HL-60/S4 (cell line): Measurements from ENCODE around the gene CPSF4.
"Not testable (repeated sequence)": the region's sequence is repeated elsewhere in the genome, so short reads cannot be mapped to it uniquely, and the experiment has no call there.

Experiments
- in situ Hi-C: fragments of 300-500 bp; cut with MboI; formaldehyde crosslinking; loops from 2 replicates; pipeline ENCODE4 v1.14.3; 2022; ENCODE audit warnings: low sequenced_read_pairs

CPSF4 gene

DNA sequence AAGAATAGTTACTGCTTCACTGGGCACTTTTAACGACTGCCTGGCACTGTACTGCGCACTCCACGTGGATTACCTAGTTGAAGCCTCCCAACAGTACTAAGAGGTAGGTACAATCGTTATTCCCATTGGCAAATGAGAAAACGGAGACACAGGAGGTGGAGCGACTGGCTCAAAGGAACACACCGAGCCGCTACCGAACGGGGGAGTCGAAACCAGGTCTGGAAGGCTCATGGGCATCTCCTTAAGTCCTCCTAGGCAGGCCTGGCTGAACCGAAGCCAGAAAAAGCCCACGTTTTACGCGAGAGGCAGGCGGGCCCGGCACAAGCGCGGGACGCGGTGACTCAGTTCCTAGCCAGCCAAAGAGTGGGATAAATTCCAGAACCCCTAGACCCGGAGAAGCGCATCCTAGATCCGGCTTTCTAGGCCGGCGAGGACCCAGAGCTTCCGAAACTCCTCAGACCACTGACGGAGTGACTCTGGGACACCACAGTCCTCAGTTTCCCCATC is 30.8 kb upstream of the CPSF4 start:
- in situ Hi-C loops, result no loop called here

GRCh38 chr7:99408379-99409191 is 30.2 kb upstream of the CPSF4 start, which contains the start of the genes BUD31 and PDAP1:
Gene BUD31, plus strand, starts transcription at chr7:99408969. Its CDS starts 2,124 bp downstream, at chr7:99411093.
Gene PDAP1, minus strand, starts transcription at chr7:99408597. Its CDS starts 49 bp downstream, at chr7:99408548.
- in situ Hi-C loops, result no loop called here

GRCh38 chr7:99409192-99409572 is 29.6 kb upstream of the CPSF4 start:
- in situ Hi-C loops, result no loop called here

DNA sequence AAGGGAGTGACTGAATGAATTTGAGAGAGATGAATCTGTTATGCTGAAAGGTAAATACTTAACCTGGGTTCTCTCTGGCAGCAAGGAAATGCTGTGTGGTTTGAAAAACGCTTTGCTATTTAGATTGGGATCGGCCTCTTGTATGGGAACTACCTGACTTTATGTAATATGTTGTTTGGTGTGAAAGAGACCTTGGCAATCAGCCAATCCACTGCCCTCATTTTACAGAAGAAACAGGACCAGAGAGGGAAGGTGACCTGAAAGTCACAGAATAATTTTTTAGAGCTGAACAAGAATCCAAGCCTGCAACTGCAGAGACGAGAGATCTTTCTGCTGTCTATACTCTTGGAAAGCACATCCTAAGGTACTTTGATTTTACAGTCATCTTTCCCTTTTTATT is 28.9 kb upstream of the CPSF4 start:
- in situ Hi-C loops, result no loop called here

GRCh38 chr7:99410635-99411034 is 28.1 kb upstream of the CPSF4 start:
- in situ Hi-C loops, result no loop called here

GRCh38 chr7:99415513-99416127 is 23.1 kb upstream of the CPSF4 start:
- in situ Hi-C loops, result not testable (repeated sequence)

DNA sequence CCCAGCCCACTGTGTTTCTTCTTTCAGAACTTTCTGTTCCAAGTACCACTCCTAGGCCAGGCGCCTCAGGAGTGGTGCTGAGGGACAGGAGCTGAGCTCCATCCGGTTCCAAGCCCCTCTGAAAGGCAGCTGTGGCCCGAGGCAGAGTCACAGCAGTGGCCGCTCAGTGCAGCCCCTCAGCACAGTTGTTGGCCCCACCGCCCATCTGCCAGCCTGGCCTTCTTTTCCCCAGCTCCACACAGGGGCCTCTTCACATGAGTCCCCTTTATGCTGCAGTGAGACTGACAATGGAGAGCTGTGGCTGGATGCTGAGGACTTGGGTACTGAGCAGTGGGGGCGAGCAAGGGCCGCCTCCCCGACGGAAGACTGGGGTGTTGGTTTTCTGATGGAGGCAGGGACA is 20.5 kb upstream of the CPSF4 start:
- in situ Hi-C loops, result no loop called here

DNA sequence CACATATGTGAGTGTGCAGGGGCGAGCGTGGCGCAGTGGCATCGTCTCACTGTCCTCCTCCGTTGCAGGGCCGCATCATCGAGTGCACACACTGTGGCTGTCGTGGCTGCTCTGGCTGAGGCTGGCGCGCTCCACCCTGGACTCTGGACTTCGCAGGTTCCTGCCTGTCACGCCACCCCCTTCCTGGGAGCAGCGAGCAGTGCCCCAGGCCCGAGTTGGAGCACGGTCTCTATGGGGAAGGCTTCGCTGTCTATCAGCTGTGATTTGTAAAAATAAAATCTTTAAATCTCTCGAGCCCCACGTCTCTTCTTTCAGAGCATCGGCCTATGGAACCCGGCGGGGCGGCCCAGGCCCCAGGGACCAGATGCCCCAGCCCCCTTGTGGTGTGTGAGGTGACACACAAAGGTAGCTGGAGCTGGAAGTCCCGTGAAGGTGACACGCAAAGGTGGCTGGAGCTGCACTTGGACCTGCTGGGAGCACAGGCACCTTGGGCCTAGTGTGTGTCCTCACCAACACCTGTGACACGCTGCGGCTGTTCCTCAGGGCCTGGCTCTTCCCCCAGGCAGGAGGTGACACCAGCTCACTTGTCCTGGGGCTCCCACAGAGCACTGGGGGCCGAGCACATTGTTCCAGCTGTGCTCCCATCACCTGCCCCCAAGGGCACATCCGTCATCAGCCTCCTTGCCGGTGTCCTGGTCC is 19.3 kb upstream of the CPSF4 start:
- in situ Hi-C loops, result no loop called here

DNA sequence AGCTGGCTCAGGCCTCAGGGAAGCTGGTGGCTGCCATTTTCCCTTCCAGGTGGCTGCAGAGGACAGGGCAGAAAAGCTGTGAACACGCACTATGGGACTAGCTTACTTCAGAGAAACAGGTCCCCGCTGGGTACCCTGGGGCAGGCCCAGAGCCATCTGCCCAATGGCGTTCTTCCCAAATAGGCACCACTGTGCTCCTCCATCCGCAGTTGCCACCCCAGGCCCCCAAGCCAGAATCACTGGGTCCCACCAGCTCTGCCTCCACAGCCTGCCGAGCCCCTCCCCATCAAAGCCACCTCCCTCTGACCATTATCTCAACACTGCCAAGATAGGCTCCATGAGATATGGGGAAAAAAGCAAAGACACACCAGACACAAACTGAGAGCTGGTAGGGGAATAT is 18.5 kb upstream of the CPSF4 start:
- in situ Hi-C loops, result no loop called here

- in situ Hi-C loops, result no loop called here
Measured at GRCh38 chr7:99420986-99421385, 17.8 kb upstream of the CPSF4 start.

DNA sequence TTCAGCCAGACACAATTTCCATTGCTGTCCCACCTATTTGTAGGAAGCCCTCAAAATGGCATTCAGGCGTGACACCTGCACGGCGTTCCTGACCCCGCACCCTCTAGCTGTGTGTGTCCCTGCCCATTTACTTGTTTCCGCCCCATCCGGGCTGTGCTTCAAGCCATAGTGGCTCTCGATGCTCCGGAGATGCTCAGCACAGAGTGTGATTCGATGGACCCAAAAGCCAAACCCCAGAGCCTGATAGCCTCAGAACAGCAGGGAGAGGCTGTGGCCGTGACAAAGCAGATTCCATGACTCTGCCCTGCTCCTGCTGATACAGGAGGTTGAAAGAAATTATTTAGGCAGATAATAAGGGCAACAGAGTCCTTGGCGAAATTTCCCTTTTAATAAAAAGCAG is 16.6 kb upstream of the CPSF4 start:
- in situ Hi-C loops, result no loop called here

DNA sequence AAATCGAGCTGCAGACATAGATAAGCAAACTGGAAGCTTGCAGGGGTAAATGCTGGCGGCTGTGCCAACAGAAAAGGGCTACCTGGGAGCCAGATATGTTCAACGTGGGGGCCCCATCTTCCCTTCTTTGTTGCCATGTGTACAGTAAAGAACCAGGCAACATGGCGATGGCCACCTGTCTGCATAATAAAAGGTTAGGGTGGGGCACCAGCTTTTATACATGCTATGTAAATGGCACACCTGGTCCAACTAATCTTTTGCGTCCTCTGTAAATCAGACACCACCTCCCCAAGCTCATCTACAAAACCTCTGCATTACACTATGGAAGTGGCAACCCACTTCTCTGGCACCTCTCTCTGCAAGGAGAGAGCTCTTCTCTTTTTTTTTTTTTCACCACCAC is 16.1 kb upstream of the CPSF4 start:
- in situ Hi-C loops, result no loop called here

DNA sequence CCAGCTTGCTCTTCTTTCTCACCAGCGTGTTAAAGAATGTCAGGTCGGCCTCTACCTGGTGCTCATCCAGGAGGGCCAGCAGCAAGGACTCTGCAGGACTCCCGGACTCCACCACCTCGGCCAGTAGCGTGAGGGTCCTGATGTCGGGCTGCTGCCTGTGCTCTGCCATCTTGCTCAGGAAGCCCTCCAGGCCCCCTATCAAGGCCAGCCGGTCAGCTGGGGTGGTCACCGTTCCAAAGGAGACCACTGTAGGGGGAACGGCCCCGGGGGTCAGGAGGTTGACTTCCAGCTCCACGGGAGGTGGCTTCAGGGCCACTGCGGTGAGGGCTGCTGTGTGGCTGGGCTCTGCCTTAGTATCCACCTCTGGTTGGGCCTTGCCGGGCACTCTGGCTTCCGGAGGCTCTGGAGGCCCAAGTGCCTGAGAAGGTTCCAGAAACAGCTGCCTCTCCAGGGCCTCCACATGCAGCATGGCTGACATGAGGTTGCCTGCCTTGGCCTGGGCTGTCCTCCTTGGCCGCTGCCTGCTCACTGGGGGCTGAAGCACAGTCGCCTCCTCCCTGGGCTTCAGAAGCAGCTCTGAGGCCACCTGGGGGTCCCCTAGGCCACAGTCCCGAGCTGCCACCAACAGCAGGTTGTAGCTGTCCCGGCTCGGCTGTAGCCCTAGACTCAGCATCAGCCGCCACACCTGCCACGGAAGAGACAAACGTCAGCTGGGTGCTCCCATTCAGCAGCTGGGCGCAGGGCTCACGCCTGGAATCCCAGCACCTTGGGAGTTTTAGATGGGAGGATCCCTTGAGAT is 13.6 kb upstream of the CPSF4 start:
- in situ Hi-C loops, result no loop called here

DNA sequence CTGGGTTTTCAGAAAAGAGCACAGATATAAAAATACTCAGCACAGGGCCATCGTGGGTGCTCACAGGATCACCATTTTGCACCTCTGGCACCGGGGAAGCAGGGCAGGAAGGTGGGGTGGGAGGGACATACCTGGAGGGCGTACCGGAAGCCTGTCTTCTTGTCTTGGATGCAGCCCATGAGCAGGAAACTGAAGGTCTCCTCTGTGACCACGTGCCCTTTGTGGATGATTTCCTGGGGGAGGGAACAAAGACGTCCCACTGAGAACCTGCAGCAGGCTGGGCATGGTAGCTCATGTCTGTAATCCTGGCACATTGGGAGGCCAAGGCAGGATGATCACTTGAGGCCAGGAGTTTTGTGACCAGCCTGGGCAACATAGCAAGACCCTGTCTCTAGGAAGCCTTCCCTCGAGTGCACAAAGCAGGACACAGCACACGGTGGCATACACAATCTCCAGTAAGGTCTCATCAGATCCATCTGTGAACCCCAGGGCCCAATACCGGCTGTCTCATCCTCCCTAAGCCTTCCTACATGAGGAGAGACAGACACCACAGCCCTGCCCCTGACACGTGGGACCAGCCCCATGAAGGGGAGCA is 9.7 kb upstream of the CPSF4 start:
- in situ Hi-C loops, result no loop called here

DNA sequence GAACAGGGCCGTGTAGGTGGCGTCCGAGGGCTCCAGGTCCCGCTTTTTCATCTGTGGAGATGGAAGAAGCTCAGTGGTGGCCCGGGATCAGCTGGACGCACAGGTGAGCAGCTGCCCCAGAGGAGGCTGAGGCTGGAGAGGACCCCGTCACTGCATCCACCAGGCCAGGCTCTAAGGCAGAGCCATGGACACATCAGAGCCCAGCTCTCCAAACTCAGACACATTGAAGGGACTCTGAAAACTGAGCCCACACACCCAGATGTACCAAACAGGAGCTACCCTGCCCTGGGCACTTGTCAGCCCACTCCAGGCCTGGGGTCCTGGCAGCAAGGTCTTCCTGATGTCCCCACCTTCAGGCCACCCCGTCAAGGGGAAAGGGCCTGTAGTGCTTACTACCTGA is 9.0 kb upstream of the CPSF4 start:
- in situ Hi-C loops, result no loop called here

DNA sequence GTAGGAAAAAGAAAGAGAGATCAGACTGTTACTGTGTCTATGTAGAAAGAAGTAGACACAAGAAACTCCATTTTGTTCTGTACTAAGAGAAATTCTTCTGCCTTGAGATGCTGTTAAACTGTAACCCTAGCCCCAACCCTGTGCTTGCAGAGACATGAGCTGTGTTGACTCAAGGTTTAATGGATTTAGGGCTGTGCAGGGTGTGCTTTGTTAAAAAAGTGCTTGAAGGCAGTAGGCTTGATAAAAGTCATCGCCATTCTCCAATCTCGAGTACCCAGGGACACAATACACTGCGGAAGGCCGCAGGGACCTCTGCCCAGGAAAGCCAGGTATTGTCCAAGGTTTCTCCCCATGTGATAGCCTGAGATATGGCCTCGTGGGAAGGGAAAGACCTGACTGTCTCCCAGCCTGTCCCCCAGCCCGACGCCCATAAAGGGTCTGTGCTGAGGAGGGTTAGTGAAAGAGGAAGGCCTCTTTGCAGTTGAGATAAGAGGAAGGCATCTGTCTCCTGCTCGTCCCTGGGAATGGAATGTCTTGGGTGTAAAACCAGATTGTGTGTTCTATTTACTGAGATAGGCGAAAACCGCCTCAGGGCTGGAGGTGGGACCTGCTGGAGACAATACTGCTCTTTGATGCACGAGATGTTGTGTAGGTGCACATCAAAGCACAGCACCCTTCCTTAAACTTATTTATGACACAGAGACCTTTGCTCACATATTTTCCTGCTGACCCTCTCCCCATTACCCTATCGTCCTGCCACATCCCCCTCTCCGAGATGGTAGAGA is 6.8 kb upstream of the CPSF4 start:
- in situ Hi-C loops, result not testable (repeated sequence)

DNA sequence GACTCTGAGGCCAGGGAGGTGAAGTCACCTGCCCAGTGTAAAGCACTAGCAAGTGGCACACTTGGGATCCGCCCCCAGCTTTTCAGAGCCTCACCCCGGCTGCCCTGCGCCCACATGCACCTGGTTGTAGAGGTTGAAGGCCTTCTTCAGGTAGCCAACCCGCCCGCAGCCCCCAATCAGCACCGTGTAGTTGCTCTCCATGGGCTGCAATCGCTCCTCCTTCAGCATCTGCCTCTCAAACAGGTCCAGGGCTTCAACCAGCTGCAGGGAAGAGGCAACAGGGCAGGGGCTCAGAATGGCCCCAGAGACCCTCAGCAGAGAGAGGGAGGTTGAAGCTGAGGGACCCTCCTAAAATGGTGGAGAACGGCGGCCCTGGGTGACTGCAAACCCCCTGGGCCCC is 5.6 kb upstream of the CPSF4 start:
- in situ Hi-C loops, result no loop called here

GRCh38 chr7:99437946-99438572 is 684 bp upstream of the CPSF4 start:
- in situ Hi-C loops, result no loop called here

DNA sequence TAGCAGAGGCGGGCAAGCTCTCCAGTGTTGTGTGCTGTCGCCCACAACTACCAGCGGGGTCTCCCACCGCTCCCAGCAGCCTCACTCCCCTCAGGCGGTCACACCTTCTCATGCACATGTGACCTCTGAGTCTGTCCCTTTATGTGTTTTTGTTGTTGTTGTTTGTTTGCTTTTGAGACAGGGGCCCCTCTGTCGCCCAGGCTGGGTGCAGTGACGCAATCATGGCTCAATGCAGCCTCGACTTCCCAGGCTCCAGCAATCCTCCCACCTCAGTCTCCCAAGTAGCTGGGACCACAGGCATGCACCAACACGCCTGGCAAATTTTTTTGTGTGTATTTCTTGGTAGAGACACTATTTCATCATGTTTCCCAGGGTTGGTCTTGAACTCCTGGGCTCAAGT is 1.5 kb downstream of the CPSF4 start:
- in situ Hi-C loops, result no loop called here
